Liver (tissue), 3 donors: ENCODE data around the gene ZSCAN5C.

ENCODE experiments used
- EGR1 ChIP-seq, 2 donors: IDR thresholded peaks; 2 replicates each; pipeline ENCODE4 v1.6.1; 2016 to 2018; ENCODE audit warnings: antibody characterized with exemption in 2 of 2, low read depth in 2 of 2
- JUND ChIP-seq, 2 donors: IDR thresholded peaks; 2 replicates each; pipeline ENCODE4 v1.6.1; 2016; ENCODE audit warnings: antibody characterized with exemption in 2 of 2
- TF ChIP-seq, protein P1 (sequence below): IDR thresholded peaks from 2 replicates; pipeline ENCODE4 v1.6.1; 2016; ENCODE audit warnings: antibody characterized with exemption
- TF ChIP-seq, protein P2 (sequence below): fragments of 150-350 bp; IDR thresholded peaks from 2 replicates; pipeline ENCODE4 v1.5.1; 2017; ENCODE audit warnings: improper control_type of control experiment, low read depth, low read length; ENCODE audit not compliant: missing input control
- donor health status: healthy.
- donor health status: healthy.

- TF ChIP-seq EGR1 (IDR thresholded peaks at IDR 0.05; ENCODE audit: low read depth in 2 of 2) (no peak), JUND (IDR thresholded peaks at IDR 0.05) (peak; percentile 19 to 67)
- TF ChIP-seq, protein P1, sequence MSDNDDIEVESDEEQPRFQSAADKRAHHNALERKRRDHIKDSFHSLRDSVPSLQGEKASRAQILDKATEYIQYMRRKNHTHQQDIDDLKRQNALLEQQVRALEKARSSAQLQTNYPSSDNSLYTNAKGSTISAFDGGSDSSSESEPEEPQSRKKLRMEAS, result no peak
- TF ChIP-seq, protein P2, sequence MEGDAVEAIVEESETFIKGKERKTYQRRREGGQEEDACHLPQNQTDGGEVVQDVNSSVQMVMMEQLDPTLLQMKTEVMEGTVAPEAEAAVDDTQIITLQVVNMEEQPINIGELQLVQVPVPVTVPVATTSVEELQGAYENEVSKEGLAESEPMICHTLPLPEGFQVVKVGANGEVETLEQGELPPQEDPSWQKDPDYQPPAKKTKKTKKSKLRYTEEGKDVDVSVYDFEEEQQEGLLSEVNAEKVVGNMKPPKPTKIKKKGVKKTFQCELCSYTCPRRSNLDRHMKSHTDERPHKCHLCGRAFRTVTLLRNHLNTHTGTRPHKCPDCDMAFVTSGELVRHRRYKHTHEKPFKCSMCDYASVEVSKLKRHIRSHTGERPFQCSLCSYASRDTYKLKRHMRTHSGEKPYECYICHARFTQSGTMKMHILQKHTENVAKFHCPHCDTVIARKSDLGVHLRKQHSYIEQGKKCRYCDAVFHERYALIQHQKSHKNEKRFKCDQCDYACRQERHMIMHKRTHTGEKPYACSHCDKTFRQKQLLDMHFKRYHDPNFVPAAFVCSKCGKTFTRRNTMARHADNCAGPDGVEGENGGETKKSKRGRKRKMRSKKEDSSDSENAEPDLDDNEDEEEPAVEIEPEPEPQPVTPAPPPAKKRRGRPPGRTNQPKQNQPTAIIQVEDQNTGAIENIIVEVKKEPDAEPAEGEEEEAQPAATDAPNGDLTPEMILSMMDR, result no peak
Measured at GRCh38 chr19:56199687-56200086, 2.4 kb upstream of the ZSCAN5C start.
